PC-9 (cell line): Measurements from ENCODE around the gene NKAIN2.

Experiments
- CTCF ChIP-seq: fragments of 200-600 bp; sonication (generic); conservative IDR thresholded peaks from 2 replicates; pipeline ENCODE4 v1.6.1; 2017; ENCODE audit warnings: mixed run types, antibody characterized with exemption, mild to moderate bottlenecking, moderate library complexity
- EZH2 ChIP-seq: fragments of 200-600 bp; sonication (generic); IDR thresholded peaks from 2 replicates; pipeline ENCODE4 v1.8.0; 2017; ENCODE audit warnings: antibody characterized with exemption, low read depth

DNA sequence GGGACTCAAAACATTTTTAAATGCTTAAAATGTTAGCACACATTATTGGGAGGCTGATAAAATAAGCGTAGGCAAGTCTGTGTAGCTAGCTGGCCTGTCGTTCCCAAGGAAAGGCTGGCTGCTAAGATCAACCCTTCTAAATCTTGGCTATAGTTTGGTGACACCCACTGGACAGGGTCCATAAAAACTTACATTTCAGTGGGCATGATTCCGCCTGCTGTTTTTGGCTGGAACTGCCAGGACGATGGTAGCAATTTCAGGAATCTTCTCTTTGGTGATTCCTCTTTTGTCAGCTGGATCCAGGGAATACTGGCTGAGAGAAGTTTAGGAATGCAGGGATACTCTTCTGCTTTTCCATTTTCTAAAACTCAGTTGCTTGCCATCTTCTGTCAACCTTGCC is 162.2 kb downstream of the NKAIN2 start:
- no peak for TF ChIP-seq CTCF
- TF ChIP-seq EZH2: no peak
